HG03139 (cell line): ENCODE results near the gene LGALS1.
"Not testable (repeated sequence)": the region's sequence is repeated elsewhere in the genome, so short reads cannot be mapped to it uniquely, and the experiment has no call there.

Experiments
- ATAC-seq: cut with Tn5 transposase; IDR thresholded peaks from one replicate; pipeline ENCODE4 v1.9.1; 2021; ENCODE audit not compliant: unreplicated experiment

The LGALS1 gene

DNA sequence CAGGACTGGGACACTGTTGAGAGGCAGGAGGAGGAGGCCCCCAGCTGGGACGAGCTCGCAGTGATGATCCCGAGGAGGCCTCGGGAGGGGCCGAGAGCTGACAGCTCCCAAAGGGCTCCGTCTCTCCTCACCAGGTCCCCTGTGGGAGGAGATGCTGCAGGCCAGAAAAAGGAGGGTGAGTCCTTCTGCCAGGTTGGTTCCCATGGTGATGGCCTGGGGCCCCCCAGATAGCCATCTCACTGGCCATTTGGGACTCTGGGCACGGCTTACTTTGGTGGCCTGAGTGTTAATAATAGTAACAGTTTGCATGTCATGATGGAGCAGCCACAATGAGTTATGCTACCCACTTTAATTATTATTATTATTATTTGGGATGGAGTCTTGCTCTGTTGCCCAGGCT is 40.3 kb downstream of the LGALS1 start:
- ATAC-seq = no peak

DNA sequence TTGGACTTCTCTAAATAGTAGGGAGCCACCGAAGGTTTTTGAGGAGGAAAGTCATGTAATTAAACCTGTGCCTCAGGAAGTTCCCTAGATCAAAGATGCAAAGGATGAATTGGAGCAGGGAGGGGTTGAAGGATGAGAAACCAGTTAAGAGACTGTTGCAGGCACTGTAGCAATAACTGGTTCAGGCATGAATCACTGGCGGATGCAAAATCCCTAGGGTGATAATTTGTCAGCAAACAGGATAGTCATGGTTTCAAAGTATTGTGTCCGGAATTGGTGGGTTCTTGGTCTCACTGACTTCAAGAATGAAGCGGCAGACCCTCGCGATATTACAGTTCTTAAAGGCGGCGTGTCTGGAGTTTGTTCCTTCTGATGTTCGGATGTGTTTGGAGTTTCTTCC is 41.3 kb downstream of the LGALS1 start:
- ATAC-seq = no peak

DNA sequence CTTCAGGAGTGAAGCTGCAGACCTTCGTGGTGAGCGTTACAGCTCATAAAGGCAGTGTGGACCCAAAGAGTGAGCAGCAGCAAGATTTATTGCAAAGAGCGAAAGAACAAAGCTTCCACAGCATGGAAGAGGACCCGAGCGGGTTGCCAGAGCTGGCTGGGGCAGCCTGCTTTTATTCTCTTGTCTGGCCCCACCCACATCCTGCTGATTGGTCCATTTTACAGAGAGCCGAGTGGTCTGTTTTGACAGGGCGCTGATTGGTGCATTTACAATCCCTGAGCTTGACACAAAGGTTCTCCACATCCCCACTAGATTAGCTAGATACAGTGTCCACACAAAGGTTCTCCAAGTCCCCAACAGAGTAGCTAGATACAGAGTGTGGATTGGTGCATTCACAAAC is 41.8 kb downstream of the LGALS1 start:
- ATAC-seq = not testable (repeated sequence)

DNA sequence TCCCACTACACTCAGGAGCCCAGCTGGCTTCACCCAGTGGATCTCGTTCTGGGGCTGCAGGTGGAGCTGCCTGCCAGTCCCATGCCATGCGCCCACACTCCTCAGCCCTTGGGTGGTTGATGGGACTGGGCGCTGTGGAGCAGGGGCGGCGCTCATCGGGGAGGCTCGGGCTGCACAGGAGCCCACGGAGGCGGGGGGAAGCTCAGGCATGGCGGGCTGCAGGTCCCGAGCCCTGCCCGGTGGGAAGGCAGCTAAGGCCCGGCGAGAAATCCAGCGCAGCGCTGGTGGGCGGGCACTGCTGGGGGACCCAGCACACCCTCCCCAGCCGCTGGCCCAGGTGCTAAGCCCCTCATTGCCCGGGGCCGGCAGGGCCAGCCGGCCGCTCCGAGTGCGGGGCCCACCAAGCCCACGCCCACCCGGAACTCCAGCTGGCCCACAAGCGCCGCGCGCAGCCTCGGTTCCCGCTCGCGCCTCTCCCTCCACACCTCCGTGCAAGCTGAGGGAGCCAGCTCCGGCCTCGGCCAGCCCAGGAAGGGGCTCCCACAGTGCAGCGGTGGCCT is 42.4 kb downstream of the LGALS1 start:
- ATAC-seq = not testable (repeated sequence)

DNA sequence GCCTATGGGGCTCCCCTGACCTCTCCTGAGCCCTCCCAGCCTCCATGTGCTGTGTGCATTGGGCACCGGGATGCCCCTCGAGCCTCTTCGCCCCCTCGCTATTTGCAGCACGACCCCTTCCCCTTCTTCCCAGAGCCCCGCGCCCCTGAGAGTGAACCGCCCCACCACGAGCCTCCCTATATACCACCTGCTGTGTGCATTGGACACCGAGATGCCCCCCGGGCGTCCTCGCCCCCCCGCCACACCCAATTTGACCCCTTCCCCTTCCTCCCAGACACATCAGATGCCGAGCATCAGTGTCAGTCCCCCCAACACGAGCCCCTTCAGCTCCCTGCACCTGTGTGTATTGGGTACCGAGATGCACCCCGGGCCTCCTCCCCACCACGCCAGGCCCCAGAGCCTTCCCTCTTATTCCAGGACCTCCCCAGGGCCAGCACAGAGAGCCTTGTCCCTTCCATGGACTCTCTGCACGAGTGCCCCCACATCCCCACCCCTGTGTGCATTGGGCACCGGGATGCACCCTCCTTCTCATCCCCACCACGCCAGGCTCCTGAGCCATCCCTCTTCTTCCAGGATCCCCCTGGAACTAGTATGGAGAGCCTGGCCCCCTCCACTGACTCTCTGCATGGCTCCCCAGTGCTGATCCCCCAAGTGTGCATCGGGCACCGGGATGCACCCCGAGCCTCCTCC is 50.3 kb downstream of the LGALS1 start:
- no peak for ATAC-seq

DNA sequence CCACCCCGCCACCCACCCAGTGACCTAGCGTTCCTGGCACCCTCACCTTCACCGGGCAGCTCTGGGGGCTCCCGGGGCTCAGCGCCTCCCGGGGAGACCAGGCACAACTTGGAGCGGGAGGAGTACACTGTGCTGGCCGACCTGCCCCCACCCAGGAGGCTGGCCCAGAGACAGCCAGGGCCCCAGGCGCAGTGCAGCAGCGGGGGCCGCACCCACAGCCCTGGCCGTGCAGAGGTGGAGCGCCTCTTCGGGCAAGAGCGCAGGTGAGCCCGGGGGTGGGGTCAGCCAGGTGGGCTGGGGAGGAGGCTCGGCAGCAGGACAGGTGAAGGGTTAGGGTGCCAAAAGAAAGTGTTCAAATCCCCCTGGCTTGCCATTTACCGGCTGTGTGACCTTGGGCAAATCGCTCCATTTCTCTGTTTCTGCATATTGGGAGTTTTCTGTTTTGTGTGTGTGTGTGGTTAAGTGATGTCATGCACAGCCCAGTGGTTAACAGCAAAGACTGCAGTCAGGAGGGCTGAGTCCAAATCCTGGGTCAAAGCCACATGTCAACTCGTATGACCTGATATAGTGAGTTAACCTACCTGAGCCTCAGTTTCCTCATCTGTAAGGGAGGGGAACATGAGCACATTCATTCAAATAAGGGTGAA is 50.9 kb downstream of the LGALS1 start:
- ATAC-seq = no peak

DNA sequence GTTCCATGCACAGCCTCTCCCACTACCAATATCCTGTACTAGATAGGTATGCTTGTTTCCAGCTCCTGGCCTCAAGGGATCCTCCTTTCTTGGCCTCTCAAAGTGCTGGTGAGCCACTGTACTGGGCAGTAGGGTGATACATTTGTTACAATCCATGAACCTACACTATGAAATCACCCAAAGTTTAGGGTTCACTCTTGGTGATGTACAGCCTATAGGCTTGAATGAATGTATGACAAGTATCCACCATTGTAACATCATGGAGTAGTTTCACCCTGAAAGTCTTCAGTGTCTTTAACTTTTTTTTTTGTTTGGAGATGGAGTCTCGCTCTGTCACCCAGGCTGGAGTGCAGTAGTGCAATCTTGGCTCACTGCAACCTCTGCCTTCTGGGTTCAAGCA is 53.2 kb downstream of the LGALS1 start:
- ATAC-seq = no peak
